Urothelium cell line (cell line): Measurements from ENCODE around the gene S100A9.

Experiments used
- DNase-seq: peaks from one replicate; pipeline ENCODE4 v3.0.0; 2011; ENCODE audit warnings: low spot score, mixed read lengths
- FAIRE-seq: peaks from 2 replicates; lab custom pipeline; 2011; peaks lifted over from hg19 to GRCh38; lab: Jason Lieb, UNC

The S100A9 gene

GRCh38 chr1:153386500-153386901, 28.8 kb downstream of the S100A9 start:
- FAIRE-seq (no peak), DNase-seq (no peak)

GRCh38 chr1:153387001-153387400, 29.3 kb downstream of the S100A9 start:
- DNase-seq (no peak), FAIRE-seq (no peak)

GRCh38 chr1:153387785-153388184, 30.1 kb downstream of the S100A9 start:
- FAIRE-seq (no peak), DNase-seq (no peak)

GRCh38 chr1:153389401-153389800, 31.7 kb downstream of the S100A9 start:
- DNase-seq (no peak), FAIRE-seq (no peak)

GRCh38 chr1:153389973-153390879, 32.6 kb downstream of the S100A9 start:
- FAIRE-seq: no peak

GRCh38 chr1:153390938-153391710, 33.5 kb downstream of the S100A9 start, which contains the start of gene S100A8:
S100A8 (minus strand) TSS chr1:153391073; CDS start chr1:153390535, 538 bp downstream.
- FAIRE-seq: peak; percentile 37
- no peak for DNase-seq

More at GRCh38 chr1:153389973-153390879, 32.6 kb downstream of the S100A9 start:
- DNase-seq: no peak

- no peak for FAIRE-seq
- no peak for DNase-seq
Observed at GRCh38 chr1:153392258-153392657, 34.6 kb downstream of the S100A9 start.

GRCh38 chr1:153392822-153393221, 35.2 kb downstream of the S100A9 start:
- FAIRE-seq: no peak
- no peak for DNase-seq

GRCh38 chr1:153393926-153394325, 36.3 kb downstream of the S100A9 start:
- DNase-seq (no peak), FAIRE-seq (peak; percentile 58)

GRCh38 chr1:153394391-153394790, 36.7 kb downstream of the S100A9 start:
- FAIRE-seq (no peak), DNase-seq (no peak)

- FAIRE-seq: no peak
- DNase-seq: no peak
Observed at GRCh38 chr1:153395136-153395685, 37.6 kb downstream of the S100A9 start.

GRCh38 chr1:153395776-153396175, 38.1 kb downstream of the S100A9 start:
- DNase-seq (no peak), FAIRE-seq (no peak)

GRCh38 chr1:153396461-153396860, 38.8 kb downstream of the S100A9 start:
- FAIRE-seq (no peak), DNase-seq (no peak)

GRCh38 chr1:153397051-153397923, 39.6 kb downstream of the S100A9 start:
- FAIRE-seq (no peak), DNase-seq (no peak)

GRCh38 chr1:153397924-153398651, 40.4 kb downstream of the S100A9 start:
- DNase-seq (no peak), FAIRE-seq (no peak)

- no peak for DNase-seq
- FAIRE-seq: no peak
Observed at GRCh38 chr1:153399401-153400055, 41.9 kb downstream of the S100A9 start.

GRCh38 chr1:153400244-153400643, 42.6 kb downstream of the S100A9 start:
- FAIRE-seq (no peak), DNase-seq (no peak)

GRCh38 chr1:153401461-153401860, 43.8 kb downstream of the S100A9 start:
- FAIRE-seq (no peak), DNase-seq (no peak)

GRCh38 chr1:153402226-153402625, 44.6 kb downstream of the S100A9 start:
- no peak for DNase-seq
- no peak for FAIRE-seq
